ENCODE data around the gene SLC12A7. TPM values are rescaled to one million over a fixed set of nuclear protein-coding genes. Genes with fewer than 3 reads are reported as not detected.
"Not testable (repeated sequence)": the region's sequence is repeated elsewhere in the genome, so short reads cannot be mapped to it uniquely, and the experiment has no call there.

The SLC12A7 gene
- total RNA-seq, result 10 to 100 TPM; 12.6 to 13.6 TPM

- H3K27me3 Mint-ChIP-seq (ENCODE audit: low read depth), result no peaks in the 10 kb centered on the region
- no peaks in the 10 kb centered on the region for H3K9me3 Mint-ChIP-seq
- peak within 1 kb of the TSS; percentile 83 for H3K4me3 Mint-ChIP-seq
- H3K27ac Mint-ChIP-seq, result peak within 1 kb of the TSS; percentile 75
- peak; percentile 66 for DNase-seq
- H3K36me3 Mint-ChIP-seq (ENCODE audit: low read depth), result no peaks in the 10 kb centered on the region
- CTCF ChIA-PET, result no interaction called here
- intact Hi-C loops (cut with micrococcal nuclease), result no loop called here
- peaks cover 35% of the 10 kb centered on the region for H3K4me1 Mint-ChIP-seq (ENCODE audit: low read depth)
These were observed at the start of gene SLC12A7 for GRCh38 chr5:1111727-1112289. Gene SLC12A7 (minus strand): TSS chr5:1112063. CDS start chr5:1111991, 72 bp downstream.

GRCh38 chr5:1161108-1161832, 49.4 kb upstream of the SLC12A7 start:
- DNase-seq, result no peak
- peaks cover 2% of the 10 kb centered on the region for H3K36me3 Mint-ChIP-seq (ENCODE audit: low read depth)
- H3K27ac Mint-ChIP-seq, result no peak overlapping the region
- H3K9me3 Mint-ChIP-seq, result peaks cover 2% of the 10 kb centered on the region
- H3K4me1 Mint-ChIP-seq (ENCODE audit: low read depth), result no peaks in the 10 kb centered on the region
- H3K4me3 Mint-ChIP-seq, result no peak overlapping the region
- CTCF ChIA-PET, result interaction anchor here (1.2 kb wide), 1 partner anchor 12 kb away, joined by 4 read pairs; no protein-coding TSS in a partner anchor
- intact Hi-C loops (cut with micrococcal nuclease), result no loop called here
- H3K27me3 Mint-ChIP-seq (ENCODE audit: low read depth), result peaks cover 36% of the 10 kb centered on the region

DNA sequence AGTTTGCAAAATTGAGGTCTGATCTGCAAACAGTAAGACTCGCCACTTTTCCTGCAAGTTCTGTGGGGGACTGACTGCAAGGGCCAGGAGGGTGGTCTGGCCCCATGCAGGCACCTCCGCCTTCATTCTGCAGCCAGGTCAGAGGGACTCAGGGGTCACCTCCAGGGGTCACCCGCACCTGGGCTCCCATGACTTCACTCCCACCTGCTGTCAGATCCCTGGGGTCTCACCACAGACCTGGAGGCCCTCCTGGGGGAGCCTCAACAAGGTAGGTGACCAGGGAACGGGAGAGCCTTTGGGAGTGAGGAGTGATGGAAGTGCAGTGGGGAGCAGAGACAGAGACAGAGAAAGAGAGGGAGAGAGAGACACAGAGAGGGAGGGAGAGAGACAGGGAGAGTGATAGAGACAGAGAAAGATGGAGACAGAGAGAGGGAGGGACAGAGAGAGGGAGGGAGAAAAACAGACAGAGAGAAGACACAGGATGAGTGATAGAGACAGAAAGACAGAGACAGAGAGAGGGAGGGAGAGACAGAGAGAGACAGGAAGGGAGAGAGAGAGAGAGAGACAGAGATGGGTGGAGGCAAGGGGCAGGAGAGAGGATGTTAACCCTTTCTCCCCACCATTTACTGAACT, 48.0 kb upstream of the SLC12A7 start:
- peaks cover 2% of the 10 kb centered on the region for H3K36me3 Mint-ChIP-seq (ENCODE audit: low read depth)
- H3K4me3 Mint-ChIP-seq, result no peak overlapping the region
- peaks cover 2% of the 10 kb centered on the region for H3K9me3 Mint-ChIP-seq
- intact Hi-C loops (cut with micrococcal nuclease), result no loop called here
- no peaks in the 10 kb centered on the region for H3K4me1 Mint-ChIP-seq (ENCODE audit: low read depth)
- CTCF ChIA-PET, result no interaction called here
- no peak overlapping the region for H3K27ac Mint-ChIP-seq
- peaks cover 38% of the 10 kb centered on the region for H3K27me3 Mint-ChIP-seq (ENCODE audit: low read depth)
- DNase-seq, result no peak

GRCh38 chr5:1159341-1159675, 47.4 kb upstream of the SLC12A7 start:
- CTCF ChIA-PET, result no interaction called here
- Mint-ChIP-seq H3K36me3 (ENCODE audit: low read depth) (peaks cover 2% of the 10 kb centered on the region), H3K27me3 (ENCODE audit: low read depth) (peaks cover 41% of the 10 kb centered on the region), H3K4me1 (ENCODE audit: low read depth) (no peaks in the 10 kb centered on the region), H3K27ac (no peak overlapping the region), H3K4me3 (no peak overlapping the region), H3K9me3 (peaks cover 2% of the 10 kb centered on the region)
- no peak for DNase-seq
- intact Hi-C loops (cut with micrococcal nuclease), result no loop called here

- intact Hi-C loops (cut with micrococcal nuclease), result no loop called here
- CTCF ChIA-PET, result no interaction called here
- DNase-seq, result no peak
- no peak overlapping the region for H3K4me3 Mint-ChIP-seq
- no peak overlapping the region for H3K27ac Mint-ChIP-seq
- peaks cover 2% of the 10 kb centered on the region for H3K9me3 Mint-ChIP-seq
- peaks cover 2% of the 10 kb centered on the region for H3K36me3 Mint-ChIP-seq (ENCODE audit: low read depth)
- H3K4me1 Mint-ChIP-seq (ENCODE audit: low read depth), result no peaks in the 10 kb centered on the region
- H3K27me3 Mint-ChIP-seq (ENCODE audit: low read depth), result peaks cover 46% of the 10 kb centered on the region
These were observed 46.9 kb upstream of the SLC12A7 start for GRCh38 chr5:1158647-1159340.

DNA sequence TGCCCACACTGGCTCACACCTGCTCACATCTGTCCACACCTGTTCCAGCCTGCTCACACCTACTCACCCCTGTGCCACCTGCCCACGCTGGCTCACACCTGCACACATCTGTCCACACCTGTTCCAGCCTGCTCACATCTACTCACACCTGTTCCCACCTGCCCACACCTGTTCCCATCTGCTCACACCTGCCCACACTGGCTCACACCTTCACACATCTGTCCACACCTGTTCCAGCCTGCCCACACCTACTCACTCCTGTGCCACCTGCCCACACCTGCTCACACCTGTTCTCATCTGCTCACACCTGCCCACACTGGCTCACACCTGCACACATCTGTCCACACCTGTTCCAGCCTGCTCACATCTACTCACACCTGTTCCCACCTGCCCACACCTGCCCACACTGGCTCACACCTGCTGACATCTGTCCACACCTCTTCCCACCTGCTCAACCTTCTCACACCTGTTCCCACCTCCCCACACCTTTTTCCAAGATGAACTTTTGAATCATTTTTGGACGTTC, 45.7 kb upstream of the SLC12A7 start:
- DNase-seq; H3K27ac Mint-ChIP-seq; H3K4me3 Mint-ChIP-seq; H3K36me3 Mint-ChIP-seq (ENCODE audit: low read depth); intact Hi-C loops (cut with micrococcal nuclease); H3K4me1 Mint-ChIP-seq (ENCODE audit: low read depth); H3K9me3 Mint-ChIP-seq; CTCF ChIA-PET: not testable (repeated sequence)
- peaks cover 51% of the 10 kb centered on the region for H3K27me3 Mint-ChIP-seq (ENCODE audit: low read depth)

DNA sequence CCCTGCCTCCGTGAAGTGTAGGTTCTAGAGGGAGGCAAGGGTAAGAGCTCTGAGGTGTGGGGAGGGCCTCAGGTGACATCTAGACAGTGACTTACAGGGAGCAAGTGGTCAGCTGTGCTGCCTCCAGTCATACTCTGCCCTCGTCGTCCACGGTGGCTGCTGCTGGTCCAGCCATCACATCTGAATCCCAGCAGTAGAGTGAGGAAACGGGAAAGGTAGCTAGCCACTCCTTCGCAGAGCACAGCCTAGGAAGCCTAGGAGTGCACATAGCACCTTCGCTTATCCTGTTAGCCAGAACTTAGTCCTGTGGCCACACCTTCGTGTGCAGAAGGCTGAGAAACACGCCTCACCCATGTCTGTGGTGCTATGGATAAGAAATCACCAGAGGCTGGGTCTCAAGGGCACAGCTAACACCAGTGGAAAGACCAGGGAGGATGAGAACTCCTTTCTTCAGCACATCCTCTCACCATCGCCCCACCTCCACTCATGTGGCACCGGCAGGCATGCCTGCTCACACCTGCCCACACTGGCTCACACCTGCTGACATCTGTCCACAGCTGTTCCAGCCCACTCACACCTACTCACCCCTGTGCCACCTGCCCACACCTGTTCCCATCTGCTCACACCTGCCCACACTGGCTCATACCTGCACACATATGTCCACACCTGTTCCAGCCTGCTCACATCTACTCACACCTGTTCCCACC, 45.0 kb upstream of the SLC12A7 start:
- intact Hi-C loops (cut with micrococcal nuclease), result no loop called here
- no peak overlapping the region for H3K27ac Mint-ChIP-seq
- no peaks in the 10 kb centered on the region for H3K4me1 Mint-ChIP-seq (ENCODE audit: low read depth)
- peaks cover 2% of the 10 kb centered on the region for H3K9me3 Mint-ChIP-seq
- no peak for DNase-seq
- CTCF ChIA-PET, result no interaction called here
- H3K4me3 Mint-ChIP-seq, result no peak overlapping the region
- H3K27me3 Mint-ChIP-seq (ENCODE audit: low read depth), result peaks cover 51% of the 10 kb centered on the region
- peaks cover 2% of the 10 kb centered on the region for H3K36me3 Mint-ChIP-seq (ENCODE audit: low read depth)

GRCh38 chr5:1156033-1156753, 44.3 kb upstream of the SLC12A7 start:
- no peak for DNase-seq
- intact Hi-C loops (cut with micrococcal nuclease), result no loop called here
- CTCF ChIA-PET, result no interaction called here
- peaks cover 2% of the 10 kb centered on the region for H3K36me3 Mint-ChIP-seq (ENCODE audit: low read depth)
- peaks cover 51% of the 10 kb centered on the region for H3K27me3 Mint-ChIP-seq (ENCODE audit: low read depth)
- H3K4me3 Mint-ChIP-seq, result no peak overlapping the region
- peaks cover 2% of the 10 kb centered on the region for H3K9me3 Mint-ChIP-seq
- no peak overlapping the region for H3K27ac Mint-ChIP-seq
- H3K4me1 Mint-ChIP-seq (ENCODE audit: low read depth), result no peaks in the 10 kb centered on the region

DNA sequence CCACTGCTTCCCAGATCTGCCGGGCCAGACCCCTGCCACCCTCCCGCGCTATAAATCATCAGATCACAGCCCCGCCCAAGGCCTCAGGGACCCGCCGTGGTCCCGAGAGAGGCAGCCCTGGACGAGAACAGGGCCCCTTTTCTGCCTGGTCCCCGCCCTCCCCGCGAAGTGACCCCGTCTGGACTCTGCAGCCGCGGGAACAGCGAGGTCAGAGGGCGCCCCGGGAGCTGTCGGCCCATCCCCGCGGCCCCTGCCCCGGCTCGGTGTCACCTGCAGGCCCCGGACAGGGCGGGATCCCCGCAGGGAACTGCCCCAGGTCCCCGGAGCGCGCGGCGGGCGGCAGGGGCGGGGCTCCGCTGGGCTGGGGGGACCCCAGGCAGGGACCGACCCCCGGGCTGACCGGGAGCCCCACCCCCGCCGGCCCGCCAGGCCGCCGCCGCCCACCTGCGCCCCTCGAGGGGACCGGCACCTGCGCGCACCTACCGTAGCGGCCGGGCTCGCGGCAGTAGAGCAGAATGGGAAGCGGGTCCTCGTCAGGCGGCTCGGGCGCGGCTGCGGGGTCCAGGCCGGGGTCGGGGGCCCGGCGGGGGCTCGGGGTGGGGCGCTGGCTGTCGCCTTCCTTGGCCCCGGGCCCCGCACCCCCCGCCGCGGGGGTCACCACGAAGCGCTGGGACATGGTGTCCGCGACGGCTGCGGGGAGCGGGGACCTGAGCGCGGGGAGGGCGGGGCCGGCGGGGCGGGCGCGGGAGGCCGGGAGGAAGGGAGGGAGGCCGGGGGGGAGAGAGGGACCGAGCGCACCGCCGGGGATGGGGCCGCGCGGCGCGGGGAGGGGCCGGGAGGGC, 43.5 kb upstream of the SLC12A7 start:
- no peaks in the 10 kb centered on the region for H3K4me1 Mint-ChIP-seq (ENCODE audit: low read depth)
- peaks cover 2% of the 10 kb centered on the region for H3K9me3 Mint-ChIP-seq
- peaks cover 2% of the 10 kb centered on the region for H3K36me3 Mint-ChIP-seq (ENCODE audit: low read depth)
- peaks cover 51% of the 10 kb centered on the region for H3K27me3 Mint-ChIP-seq (ENCODE audit: low read depth)
- DNase-seq, result no peak
- H3K4me3 Mint-ChIP-seq, result no peak overlapping the region
- CTCF ChIA-PET, result no interaction called here
- no peak overlapping the region for H3K27ac Mint-ChIP-seq
- intact Hi-C loops (cut with micrococcal nuclease), result no loop called here

DNA sequence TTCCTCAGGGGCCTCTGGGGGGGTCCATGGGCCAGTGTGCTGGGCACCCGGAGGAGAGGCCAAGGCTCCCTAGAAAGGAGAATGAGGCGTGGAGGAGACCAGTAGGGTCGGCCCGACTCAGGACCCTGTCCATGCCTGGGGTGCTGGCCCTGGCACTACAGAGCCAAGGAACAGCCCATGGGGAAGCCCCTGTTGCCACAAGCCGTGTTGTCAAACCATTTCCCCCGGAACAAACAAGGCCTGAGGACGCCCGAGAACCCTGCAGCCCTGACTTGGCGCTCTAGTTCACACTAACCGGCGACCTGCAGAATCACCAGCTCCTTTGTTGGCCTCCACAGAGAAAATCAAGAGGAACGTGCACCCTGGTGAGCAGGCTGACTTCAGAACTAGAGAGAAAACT, 41.6 kb upstream of the SLC12A7 start:
- Mint-ChIP-seq H3K4me3 (no peak overlapping the region), H3K27me3 (ENCODE audit: low read depth) (peaks cover 32% of the 10 kb centered on the region), H3K9me3 (peaks cover 2% of the 10 kb centered on the region), H3K4me1 (ENCODE audit: low read depth) (no peaks in the 10 kb centered on the region), H3K27ac (no peak overlapping the region), H3K36me3 (ENCODE audit: low read depth) (peaks cover 2% of the 10 kb centered on the region)
- intact Hi-C loops (cut with micrococcal nuclease), result no loop called here
- CTCF ChIA-PET, result no interaction called here
- DNase-seq, result no peak

DNA sequence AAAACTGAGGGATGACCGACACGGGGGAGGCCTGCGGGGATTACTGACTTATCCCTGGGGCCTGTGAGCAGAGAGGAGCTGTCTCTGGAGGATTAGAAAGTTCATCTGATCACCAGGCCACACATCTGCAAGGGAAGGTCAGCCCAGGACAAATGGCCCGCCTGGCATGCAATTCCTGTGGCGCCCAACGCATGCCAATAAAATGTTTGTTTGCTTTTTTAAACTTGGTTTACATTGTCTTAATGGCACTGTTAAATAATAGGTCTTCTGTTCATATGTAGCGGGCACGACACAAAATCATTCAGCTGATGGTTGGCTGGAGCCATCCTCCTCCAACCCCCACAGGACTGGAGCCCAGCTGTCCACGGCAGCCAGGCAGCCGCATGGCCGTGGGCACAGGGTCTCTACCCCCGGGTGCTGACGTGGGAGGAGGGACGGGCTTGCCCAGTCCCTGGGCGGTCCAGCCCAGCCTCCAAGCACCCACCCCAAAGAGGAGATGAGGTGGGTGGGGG, 41.0 kb upstream of the SLC12A7 start:
- H3K36me3 Mint-ChIP-seq (ENCODE audit: low read depth), result peaks cover 2% of the 10 kb centered on the region
- no peaks in the 10 kb centered on the region for H3K4me1 Mint-ChIP-seq (ENCODE audit: low read depth)
- no peak overlapping the region for H3K4me3 Mint-ChIP-seq
- DNase-seq, result no peak
- no peak overlapping the region for H3K27ac Mint-ChIP-seq
- H3K9me3 Mint-ChIP-seq, result peaks cover 2% of the 10 kb centered on the region
- H3K27me3 Mint-ChIP-seq (ENCODE audit: low read depth), result peaks cover 29% of the 10 kb centered on the region
- intact Hi-C loops (cut with micrococcal nuclease), result no loop called here
- CTCF ChIA-PET, result no interaction called here
